A549 (cell line): ENCODE measurements around the gene CCL1. TPM values are rescaled to one million over a fixed set of nuclear protein-coding genes. Genes with fewer than 3 reads are reported as not detected.

Source experiments
- ATAC-seq, 2 experiments: fragments of 200-7000 bp in 1 of 2; fragments of >200 bp in 1 of 2; cut with Nextera tagmentation in 1 of 2; cut with Tn5 transposase in 1 of 2; 3 replicates each; pipeline versions ENCODE4 v1.8.0 to v1.9.1; 2018 to 2020; ENCODE audit warnings: mild to moderate bottlenecking in 1 of 2, moderate library complexity in 1 of 2
- CTCF ChIA-PET: fragments of 300-600 bp; sonication (Branson Sonifier 250); formaldehyde crosslinking; extraction: SDS; loops from one replicate; lab custom pipeline; 2021; ENCODE audit warnings: antibody characterized with exemption, inconsistent platforms; lab: Yijun Ruan, JAX
- POLR2A ChIA-PET: fragments of 350-600 bp; formaldehyde crosslinking; extraction: SDS; loops from one replicate; lab custom pipeline; 2021; ENCODE audit warnings: antibody characterized with exemption, inconsistent platforms; lab: Yijun Ruan, JAX
- DNase-seq, 2 experiments: peaks; one replicate each; pipeline versions ENCODE4 v3.0.0 to v3.0.0-alpha.2; 2011 to 2016; ENCODE audit warnings: low read depth in 1 of 2, low spot score in 1 of 2
- FAIRE-seq: peaks from 2 replicates; lab custom pipeline; 2011; peaks lifted over from hg19 to GRCh38; lab: Jason Lieb, UNC
- H3K27ac ChIP-seq, 2 experiments: fragments of >200 bp; sonication (Bioruptor Twin); formaldehyde crosslinking; 3 replicates each; pipeline ENCODE4 v1.5.1; 2016 to 2017
- H3K4me1 ChIP-seq: fragments of >200 bp; sonication (Bioruptor Twin); formaldehyde crosslinking; 3 replicates; pipeline ENCODE4 v1.6.1; 2016
- H3K4me2 ChIP-seq: fragments of >200 bp; sonication (Bioruptor Twin); formaldehyde crosslinking; 3 replicates; pipeline ENCODE4 v1.6.1; 2016
- H3K4me3 ChIP-seq: fragments of >200 bp; sonication (Bioruptor Twin); formaldehyde crosslinking; 3 replicates; pipeline ENCODE4 v1.5.1; 2016
- H3K9me3 ChIP-seq: fragments of >200 bp; sonication (Bioruptor Twin); formaldehyde crosslinking; 3 replicates; pipeline ENCODE4 v1.6.1; 2016
- CBX2 ChIP-seq: fragments of 200-600 bp; sonication (generic); IDR thresholded peaks from 2 replicates; pipeline ENCODE4 v1.6.1; 2016; ENCODE audit warnings: low read depth, mild to moderate bottlenecking, borderline replicate concordance
- CHD2 ChIP-seq: fragments of 150-350 bp; IDR thresholded peaks from 2 replicates; pipeline ENCODE4 v1.6.1; 2014; ENCODE audit warnings: low read length; ENCODE audit not compliant: partially characterized antibody
- CHD4 ChIP-seq: fragments of 200-600 bp; sonication (generic); IDR thresholded peaks from 2 replicates; pipeline ENCODE4 v1.6.1; 2016; ENCODE audit warnings: antibody characterized with exemption, mild to moderate bottlenecking, borderline replicate concordance
- ESRRA ChIP-seq: fragments of 150-350 bp; IDR thresholded peaks from 2 replicates; pipeline ENCODE4 v1.6.1; 2014; ENCODE audit warnings: mild to moderate bottlenecking, low read length, borderline replicate concordance
- FOXS1 ChIP-seq: fragments of 250-450 bp; sonication (Bioruptor Pico); IDR thresholded peaks from 2 replicates; pipeline ENCODE4 v1.5.0; 2020; ENCODE audit warnings: mild to moderate bottlenecking, moderate library complexity
- GATA3 ChIP-seq: IDR thresholded peaks from 2 replicates; pipeline ENCODE4 v1.6.1; 2012; ENCODE audit warnings: borderline replicate concordance
- JUN ChIP-seq, 2 experiments: fragments of >200 bp; sonication (Bioruptor Twin); formaldehyde crosslinking; IDR thresholded peaks; 2 replicates in 1 of 2; 3 replicates in 1 of 2; pipeline ENCODE4 v1.6.1; 2016 to 2017
- KDM5A ChIP-seq: fragments of 200-600 bp; sonication (generic); IDR thresholded peaks from 2 replicates; pipeline ENCODE4 v1.6.1; 2016; ENCODE audit warnings: antibody characterized with exemption, mild to moderate bottlenecking
- MAFK ChIP-seq: fragments of 450-650 bp; IDR thresholded peaks from 2 replicates; pipeline ENCODE4 v1.6.1; 2014; ENCODE audit not compliant: partially characterized antibody
- NFE2L2 ChIP-seq: fragments of 150-350 bp; conservative IDR thresholded peaks from 2 replicates; pipeline ENCODE4 v1.6.1; 2014; ENCODE audit warnings: low read length
- PHF8 ChIP-seq: fragments of 200-600 bp; sonication (generic); IDR thresholded peaks from 2 replicates; pipeline ENCODE4 v1.6.1; 2016; ENCODE audit warnings: low read depth, mild to moderate bottlenecking, antibody characterized with exemption, moderate library complexity, borderline replicate concordance
- RAD21 ChIP-seq, 2 experiments: fragments of >200 bp in 1 of 2; sonication (Bioruptor Twin) in 1 of 2; formaldehyde crosslinking in 1 of 2; IDR thresholded peaks in 1 of 2; conservative IDR thresholded peaks in 1 of 2; 2 replicates in 1 of 2; 3 replicates in 1 of 2; pipeline ENCODE4 v1.6.1; 2012 to 2018; ENCODE audit warnings: inconsistent platforms in 1 of 2
- RCOR1 ChIP-seq: fragments of 150-350 bp; IDR thresholded peaks from 2 replicates; pipeline ENCODE4 v1.6.1; 2014; ENCODE audit warnings: antibody characterized with exemption, low read length, low read depth
- SMC3 ChIP-seq: fragments of >200 bp; sonication (Bioruptor Twin); formaldehyde crosslinking; IDR thresholded peaks from 3 replicates; pipeline ENCODE4 v1.6.1; 2018; ENCODE audit warnings: inconsistent platforms
- TFCP2L1 ChIP-seq: fragments of 250-450 bp; sonication (Bioruptor Pico); IDR thresholded peaks from 2 replicates; pipeline ENCODE4 v1.5.0; 2021; ENCODE audit warnings: mild to moderate bottlenecking
- WGBS: methylation state at CpG from one replicate; pipeline ENCODE4 v1.1.6; 2017; ENCODE audit errors: missing lambda C conversion rate; 5-methylcytosine and 5-hydroxymethylcytosine counted together
- polyA plus RNA-seq, 4 experiments: library from polyadenylated mRNA; depleted of rRNA in 3 of 4; stranded (reverse); fragments of >200 nt; fragmentation: RNase III in 1 of 4; extraction: RNeasy Plus Mini Kit Qiagen cat#74134 plus additional on column Dnase treatment in 1 of 4; gene quantifications; 2 replicates in 3 of 4; 3 replicates in 1 of 4; pipeline ENCODE4 v1.2.3, GENCODE V29; 2011 to 2017
- TF ChIP-seq, protein P1 (sequence below): fragments of 250-450 bp; sonication (Bioruptor Pico); IDR thresholded peaks from 2 replicates; pipeline ENCODE4 v1.5.0; 2021; ENCODE audit warnings: mild to moderate bottlenecking, moderate library complexity, borderline replicate concordance
- TF ChIP-seq, protein P2 (sequence below): fragments of 250-450 bp; sonication (Bioruptor Pico); IDR thresholded peaks from 2 replicates; pipeline ENCODE4 v1.5.0; 2020; ENCODE audit warnings: low read depth, mild to moderate bottlenecking, moderate library complexity
- TF ChIP-seq, protein P3 (sequence below): fragments of 450-650 bp; IDR thresholded peaks from 2 replicates; pipeline ENCODE4 v1.6.1; 2014; ENCODE audit warnings: antibody characterized with exemption

CCL1 gene
- polyA plus RNA-seq, 2 of the 4 experiments (the other 2 are of a cell fraction), result not detected

DNA sequence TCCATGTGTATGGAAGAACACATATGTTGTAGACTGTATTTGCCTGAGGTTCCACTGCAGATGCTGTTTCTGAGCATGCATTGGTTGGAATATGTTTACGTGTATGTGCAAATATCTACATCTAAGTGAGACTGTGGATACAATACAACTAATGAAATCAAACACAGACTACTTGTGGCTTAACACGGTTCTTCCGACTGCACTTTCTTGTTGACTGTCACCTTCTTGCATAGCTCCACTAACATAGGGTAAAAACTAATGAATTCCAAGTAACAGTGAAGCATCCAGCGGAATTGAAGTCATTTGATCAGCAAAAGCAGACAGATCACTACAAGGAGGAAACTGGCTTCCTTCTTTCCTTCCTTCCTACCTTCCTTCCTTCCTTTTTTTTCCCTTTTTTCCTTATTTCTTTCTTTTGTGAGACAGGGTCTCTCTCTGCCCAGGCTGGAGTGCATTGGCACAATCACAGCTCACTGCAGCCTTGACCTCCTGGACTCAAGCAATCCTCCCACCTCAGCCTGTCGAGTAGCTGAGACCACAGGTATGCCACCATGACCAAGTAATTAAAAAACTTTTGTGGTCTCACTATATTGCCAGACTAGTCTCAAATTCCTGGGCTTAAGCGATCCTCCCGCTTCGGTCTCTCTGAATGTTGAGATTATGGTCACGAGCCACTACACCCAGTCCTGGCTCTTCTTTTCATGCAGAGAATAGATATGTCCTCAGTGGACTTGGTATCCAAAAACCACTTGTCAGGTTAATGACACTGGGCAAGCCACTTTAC lies 22.0 kb upstream of the CCL1 start:
- CTCF ChIA-PET, result interaction anchor here (0.9 to 2.0 kb wide), 7 partner anchors 11 to 31 kb away, joined by 3 to 10 read pairs (median 3); partner anchors contain the start of gene CCL1

DNA sequence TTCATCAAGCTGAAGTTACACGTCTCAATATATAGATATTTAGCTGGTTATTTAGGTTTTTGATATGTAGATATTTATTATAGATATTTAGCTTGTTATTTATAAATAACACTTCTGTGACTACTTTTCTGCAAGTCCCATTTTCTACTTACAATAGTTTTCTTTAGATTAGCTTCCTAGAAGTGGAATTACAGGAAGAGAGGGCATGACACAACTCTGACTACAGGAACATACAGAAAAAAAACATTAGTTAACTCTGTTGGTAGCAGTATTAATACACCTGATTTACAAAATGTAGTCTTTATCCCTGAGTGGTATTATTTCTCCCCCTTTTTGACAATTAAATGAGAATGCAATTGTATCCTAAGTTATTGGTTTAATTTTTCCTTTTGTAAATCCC lies 21.2 kb upstream of the CCL1 start:
- ATAC-seq, result no peak
- WGBS, result 10% methylated on average over 1 of the region's 1 CpG
- H3K4me1 ChIP-seq, result no peaks in the 10 kb centered on the region
- CTCF ChIA-PET, result interaction anchor here (0.9 to 2.0 kb wide), 3 partner anchors 22 to 30 kb away, joined by 3 to 10 read pairs (median 3); partner anchors contain the start of gene CCL1
- FAIRE-seq, result no peak
- no peak overlapping the region for H3K4me2 ChIP-seq
- H3K4me3 ChIP-seq, result no peak overlapping the region
- no peak for TF ChIP-seq ESRRA
- no peak for TF ChIP-seq FOXS1 (CRISPR knock-in tag)
- TF ChIP-seq JUN (IDR thresholded peaks at IDR 0.05), result no peak
- no peak for TF ChIP-seq CHD2
- no peak for TF ChIP-seq CBX2
- TF ChIP-seq, protein P1, sequence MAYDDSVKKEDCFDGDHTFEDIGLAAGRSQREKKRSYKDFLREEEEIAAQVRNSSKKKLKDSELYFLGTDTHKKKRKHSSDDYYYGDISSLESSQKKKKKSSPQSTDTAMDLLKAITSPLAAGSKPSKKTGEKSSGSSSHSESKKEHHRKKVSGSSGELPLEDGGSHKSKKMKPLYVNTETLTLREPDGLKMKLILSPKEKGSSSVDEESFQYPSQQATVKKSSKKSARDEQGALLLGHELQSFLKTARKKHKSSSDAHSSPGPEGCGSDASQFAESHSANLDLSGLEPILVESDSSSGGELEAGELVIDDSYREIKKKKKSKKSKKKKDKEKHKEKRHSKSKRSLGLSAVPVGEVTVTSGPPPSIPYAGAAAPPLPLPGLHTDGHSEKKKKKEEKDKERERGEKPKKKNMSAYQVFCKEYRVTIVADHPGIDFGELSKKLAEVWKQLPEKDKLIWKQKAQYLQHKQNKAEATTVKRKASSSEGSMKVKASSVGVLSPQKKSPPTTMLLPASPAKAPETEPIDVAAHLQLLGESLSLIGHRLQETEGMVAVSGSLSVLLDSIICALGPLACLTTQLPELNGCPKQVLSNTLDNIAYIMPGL (CRISPR knock-in tag), result no peak
- TF ChIP-seq SMC3, result no peak
- no peak for TF ChIP-seq GATA3
- TF ChIP-seq KDM5A, result no peak
- TF ChIP-seq CHD4, result no peak
- TF ChIP-seq, protein P2, sequence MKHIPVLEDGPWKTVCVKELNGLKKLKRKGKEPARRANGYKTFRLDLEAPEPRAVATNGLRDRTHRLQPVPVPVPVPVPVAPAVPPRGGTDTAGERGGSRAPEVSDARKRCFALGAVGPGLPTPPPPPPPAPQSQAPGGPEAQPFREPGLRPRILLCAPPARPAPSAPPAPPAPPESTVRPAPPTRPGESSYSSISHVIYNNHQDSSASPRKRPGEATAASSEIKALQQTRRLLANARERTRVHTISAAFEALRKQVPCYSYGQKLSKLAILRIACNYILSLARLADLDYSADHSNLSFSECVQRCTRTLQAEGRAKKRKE (CRISPR knock-in tag), result no peak
- no peak for TF ChIP-seq MAFK
- TF ChIP-seq NFE2L2, result no peak
- TF ChIP-seq, protein P3, sequence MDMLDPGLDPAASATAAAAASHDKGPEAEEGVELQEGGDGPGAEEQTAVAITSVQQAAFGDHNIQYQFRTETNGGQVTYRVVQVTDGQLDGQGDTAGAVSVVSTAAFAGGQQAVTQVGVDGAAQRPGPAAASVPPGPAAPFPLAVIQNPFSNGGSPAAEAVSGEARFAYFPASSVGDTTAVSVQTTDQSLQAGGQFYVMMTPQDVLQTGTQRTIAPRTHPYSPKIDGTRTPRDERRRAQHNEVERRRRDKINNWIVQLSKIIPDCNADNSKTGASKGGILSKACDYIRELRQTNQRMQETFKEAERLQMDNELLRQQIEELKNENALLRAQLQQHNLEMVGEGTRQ, result no peak
- no peak for TF ChIP-seq RAD21 (conservative IDR thresholded peaks at IDR 0.05 in 1 of 2, IDR thresholded peaks at IDR 0.05 in 1 of 2)
- no peak for TF ChIP-seq PHF8
- no peak for TF ChIP-seq RCOR1
- H3K9me3 ChIP-seq, result no peaks in the 10 kb centered on the region
- H3K27ac ChIP-seq, result no peak overlapping the region
- POLR2A ChIA-PET, result no interaction called here
- DNase-seq, result no peak

More for the DNA sequence above, 22.0 kb upstream of the CCL1 start:
- TF ChIP-seq, protein P3, result no peak
- TF ChIP-seq TFCP2L1 (CRISPR knock-in tag), result no peak
- Histone ChIP-seq H3K27ac (no peak overlapping the region), H3K4me1 (no peaks in the 10 kb centered on the region), H3K4me3 (no peak overlapping the region), H3K9me3 (no peaks in the 10 kb centered on the region), H3K4me2 (no peak overlapping the region)
- ATAC-seq, result no peak
- FAIRE-seq, result no peak
- WGBS, result 33% methylated on average over 9 of the region's 9 CpGs
- POLR2A ChIA-PET, result no interaction called here
- no peak for DNase-seq
